HG03196 (cell line): ENCODE measurements around the gene CPAMD8.

Source experiments
- ATAC-seq: cut with Tn5 transposase; IDR thresholded peaks from one replicate; pipeline ENCODE4 v1.9.1; 2021; ENCODE audit not compliant: unreplicated experiment

The CPAMD8 gene

DNA sequence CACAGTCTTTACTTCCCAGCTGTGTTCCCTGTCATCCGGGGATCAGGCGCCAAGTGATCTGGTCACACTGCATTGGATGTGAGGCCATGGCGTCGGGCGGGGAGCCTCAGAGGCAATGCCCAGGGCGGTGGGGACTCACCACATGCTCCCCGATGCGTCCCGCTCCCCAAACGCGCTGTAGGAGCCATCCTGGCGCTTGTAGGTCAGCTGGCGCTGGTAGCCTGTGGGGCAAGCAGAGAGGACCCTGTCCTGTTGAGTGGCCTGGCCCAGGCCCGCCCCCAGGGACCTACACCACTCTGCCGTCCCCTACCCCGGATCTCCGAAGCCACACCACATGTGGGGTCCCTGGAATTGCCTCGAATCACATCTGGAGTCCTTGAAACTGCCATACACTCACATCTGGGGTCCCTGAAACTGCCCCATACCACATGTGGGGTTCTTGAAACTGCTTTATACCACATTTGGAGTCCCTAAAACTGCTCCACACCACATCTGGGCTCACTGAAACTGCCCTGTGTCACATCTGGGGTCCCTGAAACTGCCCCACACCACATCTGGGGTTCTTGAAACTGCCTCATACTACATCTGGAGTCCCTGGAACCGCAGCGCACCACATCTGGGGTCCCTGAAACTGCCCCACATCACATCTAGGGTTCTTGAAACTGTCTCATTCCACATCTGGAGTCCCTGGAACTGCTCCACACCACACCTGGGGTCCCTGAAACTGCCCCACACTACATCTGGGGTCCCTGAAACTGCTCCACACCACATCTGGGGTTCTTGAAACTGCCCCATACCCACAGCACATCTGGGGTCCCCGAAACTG is 104.6 kb downstream of the CPAMD8 start:
- no peak for ATAC-seq

DNA sequence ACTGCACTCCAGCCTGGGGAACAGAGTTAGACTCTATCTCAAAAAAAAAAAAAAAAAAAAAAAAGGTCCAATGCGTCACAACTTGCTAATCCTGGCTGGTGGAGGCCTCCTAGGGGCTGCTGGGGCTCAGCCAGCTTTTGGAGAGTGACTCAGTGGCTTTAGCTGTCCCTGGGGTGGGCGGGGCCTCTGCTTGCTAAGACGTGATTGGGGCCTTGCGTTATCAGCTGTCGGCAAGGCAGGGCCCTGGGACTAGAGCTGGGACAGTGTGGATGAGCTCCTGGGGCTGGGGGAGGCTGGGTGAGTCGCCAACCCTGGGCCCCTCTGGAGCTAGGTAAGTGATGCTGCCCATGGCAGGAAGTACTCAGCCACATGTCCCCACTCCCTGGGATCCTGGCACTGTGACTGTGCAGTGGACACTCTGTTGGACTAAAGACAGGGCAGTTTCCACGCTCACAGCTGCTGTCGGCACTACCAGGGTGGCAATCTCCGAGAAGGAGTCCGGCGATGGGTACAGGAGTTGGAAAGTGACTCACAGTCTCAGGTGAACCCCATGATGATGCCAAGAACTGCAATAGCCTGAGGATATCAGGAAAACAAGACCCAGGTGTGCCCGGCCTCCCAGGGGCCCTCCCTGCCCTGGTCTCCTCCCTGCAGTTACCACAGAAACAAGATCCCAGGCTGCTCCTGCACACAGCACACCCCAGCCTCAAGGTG is 105.6 kb downstream of the CPAMD8 start:
- no peak for ATAC-seq

- ATAC-seq, result no peak
Measured at GRCh38 chr19:16919496-16919895, 107.1 kb downstream of the CPAMD8 start.

GRCh38 chr19:16917401-16917800 is 109.2 kb downstream of the CPAMD8 start:
- no peak for ATAC-seq

DNA sequence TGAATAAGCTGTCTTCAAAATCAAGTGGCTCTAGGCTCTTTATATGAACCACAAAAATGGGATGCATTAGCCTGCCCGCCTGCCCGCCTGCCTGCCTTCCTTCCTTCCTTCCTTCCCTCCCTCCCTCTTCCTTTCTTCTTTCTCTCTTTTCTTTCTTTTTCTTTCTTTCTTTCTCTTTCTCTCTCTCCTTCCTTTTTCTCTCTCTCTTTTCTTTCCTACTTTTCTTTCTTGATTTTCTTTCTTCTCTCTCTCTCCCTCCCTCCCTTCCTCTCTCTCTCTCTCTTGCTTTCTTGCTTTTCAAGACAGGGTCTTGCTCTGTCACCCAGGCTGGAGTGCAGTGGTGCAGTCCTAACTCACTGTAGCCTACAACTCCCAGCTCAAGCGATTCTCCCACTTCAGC is 110.9 kb downstream of the CPAMD8 start:
- no peak for ATAC-seq

- ATAC-seq, result no peak
Measured at GRCh38 chr19:16915135-16915534, 111.5 kb downstream of the CPAMD8 start.

- no peak for ATAC-seq
Measured at GRCh38 chr19:16914421-16914820, 112.2 kb downstream of the CPAMD8 start.

- no peak for ATAC-seq
Measured at GRCh38 chr19:16912780-16913179, 113.8 kb downstream of the CPAMD8 start.

- no peak for ATAC-seq
Measured at GRCh38 chr19:16911046-16911445, 115.6 kb downstream of the CPAMD8 start.

- no peak for ATAC-seq
Measured at GRCh38 chr19:16908759-16909158, 117.9 kb downstream of the CPAMD8 start.

GRCh38 chr19:16904599-16904998 is 122.0 kb downstream of the CPAMD8 start:
- ATAC-seq, result no peak

DNA sequence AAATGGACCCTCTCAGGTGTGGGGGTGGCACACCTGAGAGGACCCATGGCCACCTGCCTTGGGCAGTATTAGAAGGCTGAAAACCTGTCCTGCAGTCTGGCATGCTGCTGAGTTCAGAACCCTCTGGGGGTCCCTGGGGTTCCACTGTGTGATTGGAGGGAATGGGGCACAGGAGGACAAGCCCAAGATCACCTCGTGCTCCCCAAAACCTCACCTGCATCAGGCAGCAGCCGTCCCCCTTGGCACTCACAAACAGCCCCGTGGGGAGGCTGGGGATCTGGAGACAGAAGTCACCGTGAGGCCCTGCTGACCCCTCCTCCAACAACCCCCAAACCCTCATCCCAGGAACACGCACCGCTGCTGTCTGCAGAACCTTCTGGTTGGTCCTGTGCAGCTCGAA is 123.3 kb downstream of the CPAMD8 start:
- no peak for ATAC-seq

DNA sequence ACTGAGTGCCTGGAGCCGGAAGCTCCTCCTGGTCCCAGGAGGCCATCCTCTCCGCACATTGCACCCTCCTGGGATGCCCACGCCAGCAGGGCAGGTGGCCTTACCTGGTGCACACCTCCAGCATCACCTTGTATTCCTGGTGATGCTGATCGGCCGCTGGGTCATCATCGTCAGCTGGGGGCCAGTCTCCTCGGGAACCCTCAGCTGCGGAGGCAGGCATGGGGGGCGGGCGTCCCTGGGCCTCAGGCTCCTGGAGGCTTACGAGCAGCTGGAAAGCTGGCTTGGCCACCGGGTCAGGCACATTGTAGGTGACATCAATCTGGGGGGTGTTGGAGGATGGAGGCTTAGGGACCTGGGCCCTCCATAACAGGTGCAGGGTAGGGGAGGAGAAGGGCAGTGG is 124.1 kb downstream of the CPAMD8 start:
- no peak for ATAC-seq

DNA sequence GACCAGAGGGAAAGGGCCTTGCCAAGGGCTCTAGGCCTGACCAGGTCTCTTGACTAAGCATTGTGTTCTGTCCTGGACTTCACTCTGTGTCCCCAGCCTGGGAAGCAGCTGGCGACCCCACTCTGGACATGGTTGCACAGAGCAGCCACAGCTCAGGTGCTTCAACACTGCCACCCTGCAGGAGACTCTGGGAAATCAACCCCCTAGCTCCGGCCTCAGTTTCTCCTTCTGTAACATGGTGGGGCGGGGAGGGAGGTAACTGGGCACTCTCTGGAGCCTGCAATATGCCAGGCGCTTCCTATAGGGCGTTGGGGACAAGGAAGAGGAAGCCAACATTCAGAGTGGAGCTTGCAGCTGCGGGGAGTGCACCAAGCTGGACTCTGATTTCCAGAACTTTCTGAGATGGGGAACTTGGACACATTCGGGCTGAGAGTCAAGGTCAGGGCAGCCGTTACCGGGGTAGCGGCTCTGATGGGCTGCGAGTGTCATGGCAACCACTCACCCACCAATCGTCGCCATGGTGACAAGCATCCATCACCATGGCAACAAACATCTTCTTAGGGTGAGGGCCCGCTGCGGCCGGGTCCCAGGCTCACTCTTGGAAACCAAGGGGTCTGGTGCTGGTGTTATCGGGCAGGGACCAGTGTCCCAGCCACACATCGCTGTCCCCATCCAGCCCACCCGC is 125.0 kb downstream of the CPAMD8 start:
- no peak for ATAC-seq

GRCh38 chr19:16899566-16900075 is 127.0 kb downstream of the CPAMD8 start:
- no peak for ATAC-seq

- no peak for ATAC-seq
Measured at GRCh38 chr19:16898361-16899015, 128.1 kb downstream of the CPAMD8 start.

GRCh38 chr19:16897856-16898161 is 128.8 kb downstream of the CPAMD8 start:
- no peak for ATAC-seq

GRCh38 chr19:16897029-16897855 is 129.4 kb downstream of the CPAMD8 start:
- peak; percentile 30 for ATAC-seq

DNA sequence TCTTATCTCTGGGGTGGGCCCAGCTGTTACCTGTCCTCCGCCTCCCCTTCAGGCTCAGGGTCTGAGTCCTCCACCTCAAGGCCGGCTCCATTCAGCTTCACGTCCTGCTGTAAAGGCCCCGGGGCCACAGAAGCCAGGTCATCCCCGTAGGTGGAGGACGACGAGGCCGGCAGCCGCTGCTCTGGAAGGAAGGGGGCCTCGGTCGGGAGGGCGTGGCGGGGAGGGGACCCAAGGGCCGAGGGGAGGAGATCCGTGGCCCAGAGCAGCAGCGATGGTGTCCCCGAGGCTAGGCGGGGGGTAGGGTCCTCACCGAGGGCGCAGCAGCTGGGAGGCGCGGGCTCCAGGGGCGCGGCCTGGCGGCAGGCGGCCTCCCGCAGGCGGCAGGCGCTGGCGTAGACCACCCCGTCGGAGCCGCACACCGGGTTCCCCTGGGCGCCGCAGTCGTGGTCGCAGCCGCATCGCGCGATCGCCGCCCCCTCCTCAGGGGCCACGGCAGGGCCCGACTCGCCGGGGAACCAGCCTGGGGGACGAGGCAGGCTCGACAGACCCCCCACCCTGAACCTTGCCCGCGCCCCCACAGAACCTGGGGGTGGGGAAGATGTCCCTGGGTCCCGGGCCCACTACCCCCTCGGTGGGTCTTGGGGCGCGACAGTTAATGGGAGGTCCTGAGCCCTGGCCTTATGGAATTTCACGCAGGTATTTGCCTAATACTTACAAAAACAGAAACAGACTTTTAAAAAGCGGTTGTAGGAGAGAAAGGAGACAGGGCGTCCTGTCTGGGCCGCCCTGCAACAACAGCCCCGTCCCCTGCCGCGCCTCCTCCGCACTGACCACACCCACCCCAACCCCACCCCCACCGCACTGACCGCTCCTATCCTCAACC is 130.2 kb downstream of the CPAMD8 start:
- peak; percentile 44 for ATAC-seq
